GM12872 (cell line): ENCODE data around the gene KIF21B.

Experiments used
- CTCF ChIP-seq: IDR thresholded peaks from 3 replicates; pipeline ENCODE4 v1.5.1; 2011; ENCODE audit warnings: low read depth, mild to moderate bottlenecking, low read length, moderate library complexity; ENCODE audit not compliant: insufficient read depth

Gene KIF21B

GRCh38 chr1:200922406-200922805, 101.1 kb downstream of the KIF21B start:
- no peak for TF ChIP-seq CTCF

- TF ChIP-seq CTCF: no peak
Observed at GRCh38 chr1:200921571-200922110, 101.9 kb downstream of the KIF21B start.
